Stimulated activated CD8-positive, alpha-beta memory T cell treated with anti-CD3 and anti-CD28 coated beads, Interleukin-4, amount 100 ng/mL, for 4 hours (primary cell): ENCODE data around the gene LMCD1.

Source experiments
- DNase-seq, 2 donors: peaks; one replicate each; pipeline ENCODE4 v3.0.0-alpha.2; 2020; ENCODE audit warnings: low read depth in 2 of 2, low spot score in 1 of 2

The LMCD1 gene

GRCh38 chr3:8484409-8485140, 17.0 kb upstream of the LMCD1 start:
- DNase-seq: no peak

GRCh38 chr3:8485141-8485870, 16.3 kb upstream of the LMCD1 start:
- DNase-seq: no peak

- DNase-seq: no peak
Measured at GRCh38 chr3:8485943-8486342, 15.7 kb upstream of the LMCD1 start.

- no peak for DNase-seq
Measured at GRCh38 chr3:8486434-8486833, 15.2 kb upstream of the LMCD1 start.

GRCh38 chr3:8486936-8487335, 14.7 kb upstream of the LMCD1 start:
- no peak for DNase-seq

GRCh38 chr3:8488411-8488810, 13.2 kb upstream of the LMCD1 start:
- no peak for DNase-seq

GRCh38 chr3:8488877-8489276, 12.7 kb upstream of the LMCD1 start:
- DNase-seq: no peak

GRCh38 chr3:8489278-8489792, 12.3 kb upstream of the LMCD1 start:
- no peak for DNase-seq

GRCh38 chr3:8490079-8490552, 11.5 kb upstream of the LMCD1 start:
- DNase-seq: no peak

GRCh38 chr3:8491271-8492144, 10.1 kb upstream of the LMCD1 start:
- no peak for DNase-seq

- no peak for DNase-seq
Measured at GRCh38 chr3:8492744-8493511, 8.7 kb upstream of the LMCD1 start.

- no peak for DNase-seq
Measured at GRCh38 chr3:8493744-8494143, 7.9 kb upstream of the LMCD1 start.

- no peak for DNase-seq
Measured at GRCh38 chr3:8494327-8494726, 7.3 kb upstream of the LMCD1 start.

GRCh38 chr3:8497582-8497981, 4.0 kb upstream of the LMCD1 start:
- no peak for DNase-seq

GRCh38 chr3:8499181-8499611, 2.4 kb upstream of the LMCD1 start:
- DNase-seq: no peak

- no peak for DNase-seq
Measured at GRCh38 chr3:8500319-8500988, 1.2 kb upstream of the LMCD1 start.

GRCh38 chr3:8500989-8501370, 643 bp upstream of the LMCD1 start:
- DNase-seq: no peak

- DNase-seq: no peak
Measured at GRCh38 chr3:8503461-8503860, 1.8 kb downstream of the LMCD1 start.

- no peak for DNase-seq
Measured at GRCh38 chr3:8503871-8504610, 2.4 kb downstream of the LMCD1 start.
